CD4-positive, alpha-beta T cell treated with Interleukin-21 for 1 hour (primary cell): ENCODE results near the gene FOXRED1.
A peak's percentile ranks its signal among the peaks of the same experiment; 100 is the strongest.
"Not testable (repeated sequence)": the region's sequence is repeated elsewhere in the genome, so short reads cannot be mapped to it uniquely, and the experiment has no call there.

Experiments
- DNase-seq: peaks from one replicate; pipeline ENCODE4 v3.0.0-alpha.2; 2020

FOXRED1 gene

DNA sequence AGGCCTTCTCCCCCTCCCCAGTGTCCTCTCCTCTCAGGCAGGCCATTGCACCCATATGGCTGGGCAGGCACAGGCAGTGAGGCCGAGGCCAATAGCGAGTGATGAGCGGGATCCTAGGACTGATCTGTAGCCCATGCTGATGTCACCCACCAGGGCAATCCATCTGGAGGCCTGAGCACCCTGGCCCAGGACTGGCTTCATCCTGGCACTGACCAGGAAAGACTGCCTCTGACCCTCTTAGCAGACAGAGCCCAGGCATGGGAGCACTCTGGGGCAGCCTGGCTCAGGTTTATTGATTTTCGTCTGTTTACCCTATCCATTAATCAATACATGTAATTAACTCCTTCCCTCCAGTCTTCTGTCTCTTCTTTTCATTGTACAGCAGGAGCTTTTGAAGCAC lies 8.8 kb downstream of the FOXRED1 start:
- DNase-seq = no peak

DNA sequence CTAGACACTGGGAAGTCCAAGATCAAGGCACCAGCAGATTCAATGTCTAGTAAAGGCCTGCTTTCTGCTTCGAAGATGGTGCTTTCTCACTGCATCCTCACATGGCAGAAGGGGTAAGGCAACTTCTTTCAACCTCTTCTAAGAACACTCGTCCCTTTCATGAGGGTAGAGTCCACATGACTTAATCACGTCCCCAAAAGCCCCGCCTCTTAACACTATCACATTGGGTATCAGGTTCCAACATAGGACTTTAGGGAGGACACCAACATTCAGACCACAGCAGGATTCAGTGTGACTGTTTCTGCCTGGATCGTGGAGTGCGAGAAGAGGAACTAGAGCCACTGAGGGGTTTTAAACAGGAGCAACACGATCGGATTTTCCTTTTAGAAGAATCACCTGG lies 10.2 kb downstream of the FOXRED1 start:
- DNase-seq = no peak

DNA sequence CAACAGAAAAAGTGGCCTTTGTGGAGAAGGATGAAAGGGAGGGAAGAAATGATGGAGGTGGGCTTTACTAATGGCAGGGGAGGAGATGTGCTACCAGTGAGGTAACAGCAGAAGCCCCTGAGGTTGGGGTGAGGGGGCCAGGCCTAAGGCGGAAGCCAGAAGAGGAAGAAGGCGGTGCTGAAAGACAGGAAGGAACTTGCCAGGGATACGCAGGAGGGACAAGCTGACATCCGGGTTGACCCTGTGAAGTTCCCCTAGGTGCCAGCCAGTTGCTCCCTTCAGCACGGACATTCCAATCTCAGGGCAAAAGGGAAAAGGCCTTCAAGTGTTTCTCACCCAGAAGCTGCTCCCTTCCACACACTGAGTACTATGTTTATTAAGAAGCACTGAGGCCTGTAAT lies 11.6 kb downstream of the FOXRED1 start:
- no peak for DNase-seq

DNA sequence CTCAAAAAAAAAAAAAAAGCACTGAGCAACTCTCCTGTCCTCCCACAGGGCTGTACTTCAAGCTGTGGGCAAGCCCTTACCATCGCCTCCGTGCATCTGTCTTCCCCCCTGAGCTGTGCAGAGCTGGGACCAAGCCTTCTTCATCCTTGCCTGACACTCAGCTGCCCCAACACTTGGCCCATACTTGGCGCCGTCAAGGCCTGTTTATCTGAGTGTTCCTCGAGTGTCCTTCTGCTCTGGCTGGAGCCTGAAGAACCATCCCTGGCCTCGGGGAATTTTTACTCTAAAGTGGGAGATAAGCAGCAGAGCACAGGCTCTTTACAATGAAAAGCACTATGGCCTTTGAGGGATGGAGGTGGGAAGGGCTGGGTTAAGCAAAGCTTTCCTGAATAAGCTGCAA lies 12.3 kb downstream of the FOXRED1 start:
- no peak for DNase-seq

DNA sequence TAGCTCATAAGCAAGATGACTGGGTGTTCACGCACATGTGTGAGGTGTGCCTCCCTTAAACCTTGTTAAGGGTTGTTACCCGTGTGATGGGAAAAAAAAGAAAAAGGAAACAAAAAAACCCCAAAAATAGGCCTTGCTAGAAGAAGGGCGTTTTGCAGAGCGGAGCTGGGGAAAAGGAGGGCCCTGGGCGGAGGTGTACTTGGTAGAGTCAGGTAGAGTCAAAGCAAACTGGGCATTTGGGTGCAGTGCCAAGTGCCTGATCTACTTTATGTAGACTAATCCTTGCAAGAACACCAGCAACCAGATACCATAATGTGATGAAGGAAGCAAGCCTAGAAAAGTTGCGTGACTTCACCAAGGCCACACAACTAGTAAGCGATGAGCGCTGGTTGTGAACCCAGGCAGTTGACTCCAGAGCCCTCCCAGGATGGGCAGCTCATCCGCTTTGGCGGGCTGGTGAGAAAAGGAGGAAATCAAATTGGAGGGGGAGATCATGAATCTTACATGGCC lies 12.8 kb downstream of the FOXRED1 start:
- no peak for DNase-seq

DNA sequence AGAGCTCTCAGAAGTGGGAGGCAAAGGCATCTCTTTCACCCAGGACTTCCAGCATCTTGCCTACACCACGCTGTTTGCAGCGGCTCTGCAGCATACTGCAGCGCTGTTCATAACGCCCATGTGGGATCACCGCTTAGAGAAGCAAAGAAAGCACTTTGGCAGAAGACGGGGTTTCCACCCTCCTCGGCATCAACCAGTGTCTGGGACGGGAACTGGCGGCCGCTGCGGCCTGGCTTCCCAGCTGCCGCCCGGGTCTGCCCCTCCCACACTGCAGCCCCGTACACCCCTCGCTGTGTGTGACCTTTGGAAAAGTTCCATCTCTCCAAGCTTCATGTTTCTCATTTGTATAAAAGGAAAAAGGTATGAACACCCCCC lies 13.4 kb downstream of the FOXRED1 start:
- DNase-seq = peak; percentile 45

DNA sequence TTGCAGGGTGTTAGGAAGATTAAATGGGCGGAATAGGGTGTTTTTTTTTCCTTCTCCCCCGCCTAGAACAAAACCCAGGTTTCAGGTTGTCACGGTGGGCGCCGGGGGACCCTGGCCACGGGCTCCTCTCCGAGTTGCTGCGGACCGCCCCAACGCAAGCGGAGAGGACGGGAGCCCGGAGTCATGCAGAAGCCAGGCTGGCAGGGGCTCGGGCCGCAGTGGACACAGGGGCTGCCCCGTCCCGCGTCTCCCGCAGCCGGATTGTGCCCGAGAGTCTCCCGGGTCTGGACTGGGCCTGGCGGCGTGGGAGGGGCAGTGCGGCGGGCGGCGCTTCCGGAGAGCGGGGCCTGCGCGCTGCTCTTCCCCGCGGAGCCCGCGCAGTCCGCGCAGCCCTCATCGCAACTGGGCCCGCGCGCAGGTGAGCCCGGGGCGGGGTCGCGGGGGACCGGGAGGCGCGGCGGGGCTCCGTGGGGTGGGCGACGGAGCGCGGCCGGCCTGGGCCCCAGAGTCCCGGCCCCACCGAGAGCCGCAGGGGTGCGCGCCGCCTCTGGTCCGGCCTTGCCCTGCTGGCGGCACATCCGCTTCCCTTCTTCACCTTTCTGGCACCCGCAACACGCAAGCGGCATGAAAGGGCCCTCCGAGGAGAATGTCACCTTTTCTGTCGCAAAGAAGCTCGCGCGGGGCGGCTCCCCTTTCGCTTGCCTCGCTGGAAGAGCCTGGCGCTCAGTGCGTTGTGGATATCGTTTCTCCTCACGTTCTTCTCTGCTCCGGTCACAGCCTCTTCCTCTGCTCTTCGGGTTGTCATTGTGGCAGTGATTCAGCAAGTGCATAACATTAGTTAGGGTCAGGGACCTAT lies 14.0 kb downstream of the FOXRED1 start, which contains the start of gene TIRAP:
TIRAP (plus strand) TSS at position 358 of the 856 bp plus-strand sequence. CDS start 7,802 bp downstream, outside the sequence.
- DNase-seq = peak; percentile 66

DNA sequence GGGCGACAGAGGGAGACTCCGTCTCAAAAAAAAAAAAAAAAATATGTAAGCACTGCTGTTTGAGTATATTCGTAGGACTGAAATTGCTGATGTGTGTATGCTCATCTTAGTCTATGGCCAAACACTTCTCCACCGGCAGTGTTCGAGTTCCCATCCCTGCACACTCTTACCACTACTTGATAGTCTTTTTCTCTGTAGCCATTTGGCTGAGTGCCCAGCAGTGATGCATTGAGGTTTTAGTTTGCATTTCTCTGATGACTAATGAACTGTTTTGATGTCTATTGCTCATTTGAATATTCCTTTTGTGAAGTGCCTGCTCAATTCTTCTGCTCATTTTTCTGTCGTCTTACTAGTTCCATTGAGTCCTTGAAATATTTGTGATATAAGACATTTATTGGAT lies 15.9 kb downstream of the FOXRED1 start:
- peak; percentile 83 for DNase-seq

DNA sequence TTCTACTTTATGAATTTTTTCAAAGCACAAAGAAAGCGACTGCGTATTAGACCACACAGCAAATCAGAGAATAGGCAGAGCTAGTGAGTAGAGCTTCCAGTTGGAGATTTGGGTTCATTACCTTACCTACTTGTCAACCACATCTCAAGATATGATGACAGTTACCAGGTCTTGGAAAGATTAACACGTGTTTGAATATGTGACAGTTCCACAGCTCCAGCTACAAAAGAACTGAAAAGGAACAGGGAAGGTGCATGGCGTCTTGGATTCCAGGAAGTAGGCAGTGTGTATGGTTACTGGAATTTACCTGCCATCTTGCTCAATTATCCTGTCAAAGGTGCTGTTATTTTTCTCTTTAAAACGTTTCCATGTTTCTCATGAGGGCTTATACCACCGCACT lies 19.3 kb downstream of the FOXRED1 start:
- no peak for DNase-seq

DNA sequence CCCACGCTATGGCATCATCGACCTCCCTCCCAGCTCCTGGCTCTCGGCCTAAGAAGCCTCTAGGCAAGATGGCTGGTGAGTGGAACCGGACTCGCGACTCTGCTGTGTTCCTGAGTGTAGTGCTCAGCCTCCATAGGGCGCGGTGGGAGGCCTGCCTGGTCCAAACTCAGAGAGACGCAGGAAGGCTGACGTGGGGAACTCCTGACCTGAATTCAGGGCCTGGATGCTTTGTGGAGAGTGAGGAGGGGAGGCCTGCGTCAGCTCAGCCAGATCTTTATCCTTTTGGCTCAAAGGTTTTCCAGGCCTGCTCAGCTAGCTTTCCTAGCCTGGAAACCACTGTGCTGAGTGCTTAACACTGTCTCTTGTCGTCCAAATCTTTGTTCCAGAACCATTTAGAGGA lies 21.9 kb downstream of the FOXRED1 start:
- no peak for DNase-seq

DNA sequence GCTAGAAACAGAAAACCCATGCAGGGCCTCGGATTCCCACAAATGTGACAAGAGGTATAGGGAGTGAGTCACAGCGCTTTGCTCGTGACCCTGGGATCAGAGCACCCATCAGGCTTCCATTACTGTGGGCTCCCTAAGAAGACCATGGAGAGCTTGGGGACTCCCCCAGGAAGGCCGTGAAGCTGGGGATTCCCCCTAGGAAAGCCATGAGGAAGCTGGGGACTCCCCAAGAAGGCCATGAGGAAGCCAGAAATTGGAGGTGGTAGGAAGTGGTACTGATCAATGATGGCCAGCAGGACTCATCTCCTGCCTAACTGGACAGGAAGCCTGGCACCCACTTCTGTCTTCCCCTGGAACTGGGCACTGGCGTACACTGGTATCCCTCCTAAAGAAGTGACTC lies 24.8 kb downstream of the FOXRED1 start:
- no peak for DNase-seq

DNA sequence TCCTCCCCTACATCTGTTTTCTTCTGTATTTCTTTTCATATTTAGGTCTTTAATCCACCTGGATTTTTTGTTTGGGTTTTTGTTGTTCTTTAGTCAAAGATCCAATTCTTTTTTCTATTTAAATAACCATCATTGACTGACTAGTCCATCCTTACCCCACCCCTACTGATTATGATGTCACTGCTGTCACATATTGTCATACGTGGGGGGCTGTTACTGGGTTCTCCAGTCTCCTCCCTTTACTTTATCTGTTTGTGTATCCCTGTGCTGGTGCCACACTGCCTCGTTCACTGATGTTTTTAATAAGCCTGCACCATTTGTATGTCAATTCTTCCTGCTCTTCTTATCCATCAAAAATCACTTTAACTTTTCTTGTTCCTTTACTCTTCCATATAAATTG lies 28.1 kb downstream of the FOXRED1 start:
- no peak for DNase-seq

DNA sequence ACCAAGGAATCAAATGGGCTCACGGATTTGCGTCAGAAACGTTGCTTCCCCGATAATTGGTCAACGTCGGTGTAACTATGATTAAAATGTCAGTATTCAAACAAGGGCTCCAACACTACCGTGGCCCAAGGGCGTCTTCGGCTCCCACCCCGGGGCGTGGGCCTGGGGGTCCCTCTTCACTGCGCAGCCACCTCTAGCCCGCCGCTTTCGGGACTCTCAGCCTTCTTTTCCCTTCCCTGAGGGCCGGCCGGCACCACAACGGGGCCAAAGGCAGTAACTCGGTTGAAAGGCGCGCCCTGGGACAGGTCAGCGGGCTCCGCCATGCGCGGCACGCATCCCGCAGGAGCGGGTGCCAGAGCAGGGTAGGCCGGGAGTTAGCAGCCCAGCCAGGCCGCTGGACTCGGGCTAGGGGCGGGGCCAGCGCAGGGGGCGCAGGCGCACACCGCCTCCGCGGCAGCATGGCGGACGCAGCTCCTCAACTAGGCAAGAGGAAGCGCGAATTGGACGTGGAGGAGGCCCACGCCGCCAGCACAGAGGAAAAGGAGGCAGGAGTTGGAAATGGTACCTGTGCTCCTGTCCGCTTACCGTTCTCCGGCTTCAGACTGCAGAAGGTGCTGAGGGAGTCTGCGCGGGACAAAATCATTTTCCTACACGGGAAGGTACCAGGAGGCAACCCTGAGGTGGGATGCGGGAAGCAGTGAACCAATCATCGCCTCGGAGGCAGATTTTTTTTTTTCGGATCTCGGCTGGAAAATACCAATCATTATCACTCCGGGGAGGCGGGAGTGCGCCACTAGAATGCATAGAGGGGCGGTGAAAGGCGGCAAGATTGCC lies 34.9 kb downstream of the FOXRED1 start, which contains the start of gene DCPS:
DCPS (plus strand) TSS at position 438 of the 834 bp plus-strand sequence; CDS start at position 459, 21 bp downstream.
- DNase-seq = peak; percentile 88

DNA sequence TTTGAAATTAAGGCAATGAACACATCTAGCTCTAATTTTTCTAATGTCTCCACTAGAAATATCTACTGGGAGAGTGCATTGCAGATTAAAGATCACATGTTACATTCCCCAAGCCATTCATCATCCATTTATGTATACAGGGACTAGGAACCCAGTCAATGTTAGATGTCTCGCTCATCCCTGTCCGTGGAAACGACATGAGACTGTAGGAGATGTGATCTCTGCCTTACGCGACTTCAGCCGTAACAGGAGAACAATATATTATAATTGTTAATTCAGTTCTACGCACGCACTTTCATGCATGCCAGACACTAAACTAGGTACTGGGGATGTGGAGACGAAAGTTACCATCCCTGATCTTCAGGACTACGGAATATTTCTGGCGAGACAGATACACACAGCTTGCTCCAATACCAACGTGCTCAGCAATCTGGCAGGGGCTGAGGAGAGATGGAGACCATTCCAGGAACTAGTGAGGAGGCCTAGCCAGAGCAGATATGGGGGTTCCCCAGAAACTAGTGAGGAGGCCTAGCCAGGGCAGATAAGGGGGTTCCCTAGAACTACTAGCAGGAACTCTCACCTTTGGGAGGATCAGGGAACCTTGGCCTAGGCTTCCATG lies 35.6 kb downstream of the FOXRED1 start:
- peak; percentile 32 for DNase-seq

DNA sequence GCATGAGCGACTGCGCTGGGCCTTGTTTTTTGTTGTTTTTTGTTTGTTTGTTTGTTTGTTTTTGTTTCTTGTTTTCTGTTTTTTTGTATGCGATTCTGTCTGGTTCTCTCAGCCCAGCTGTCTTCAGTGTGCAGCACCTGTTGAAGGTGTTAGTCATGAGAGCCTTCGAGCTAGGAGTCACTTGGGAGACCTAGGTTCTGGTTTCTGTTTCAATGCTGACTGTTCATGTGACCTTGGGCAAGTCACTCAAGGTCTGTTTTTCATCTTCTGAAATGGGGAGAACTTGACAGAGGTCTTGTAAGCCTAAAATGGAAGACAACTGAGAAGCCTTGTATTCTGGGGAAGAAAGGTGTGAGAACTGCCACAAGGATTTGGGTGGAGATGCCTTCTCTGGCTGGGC lies 36.7 kb downstream of the FOXRED1 start:
- DNase-seq = peak; percentile 32

DNA sequence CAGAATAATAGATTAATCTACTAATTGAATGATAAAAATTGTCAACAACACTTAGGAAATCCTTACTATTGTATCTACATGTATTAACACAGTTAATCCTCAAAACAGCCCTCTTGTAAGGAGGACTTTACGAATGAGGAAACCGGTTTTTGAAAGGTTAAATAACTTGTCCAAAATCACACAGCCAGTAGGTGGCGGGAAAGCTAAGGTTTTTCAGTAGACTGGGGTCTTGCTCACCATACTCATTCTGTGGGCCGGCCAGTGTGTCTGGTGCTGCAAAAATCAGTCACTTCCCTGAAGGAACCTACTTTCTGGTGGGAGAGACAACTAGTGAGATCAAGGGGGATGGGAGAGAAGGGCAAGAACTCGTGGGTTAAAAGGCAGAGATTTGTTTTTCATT lies 38.8 kb downstream of the FOXRED1 start:
- DNase-seq = no peak

DNA sequence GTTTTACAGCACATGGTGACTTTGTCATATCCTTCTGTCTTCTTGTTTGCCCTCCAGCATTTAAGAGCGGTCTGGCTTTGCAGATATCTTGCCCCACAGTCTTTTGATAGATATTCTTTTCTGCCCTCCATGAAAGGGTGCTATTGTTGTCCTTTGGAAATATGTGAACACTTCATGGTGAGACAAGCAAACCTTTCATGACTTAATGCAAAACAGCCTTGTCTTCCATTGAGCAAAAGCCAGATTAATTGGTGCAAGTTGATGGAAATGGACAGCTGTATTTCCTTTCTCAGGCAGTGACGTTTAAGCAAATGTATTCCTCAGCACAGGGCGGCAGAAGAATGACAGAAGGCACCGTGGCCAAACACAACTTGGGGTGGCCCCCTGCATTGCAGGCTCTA lies 39.3 kb downstream of the FOXRED1 start:
- no peak for DNase-seq

DNA sequence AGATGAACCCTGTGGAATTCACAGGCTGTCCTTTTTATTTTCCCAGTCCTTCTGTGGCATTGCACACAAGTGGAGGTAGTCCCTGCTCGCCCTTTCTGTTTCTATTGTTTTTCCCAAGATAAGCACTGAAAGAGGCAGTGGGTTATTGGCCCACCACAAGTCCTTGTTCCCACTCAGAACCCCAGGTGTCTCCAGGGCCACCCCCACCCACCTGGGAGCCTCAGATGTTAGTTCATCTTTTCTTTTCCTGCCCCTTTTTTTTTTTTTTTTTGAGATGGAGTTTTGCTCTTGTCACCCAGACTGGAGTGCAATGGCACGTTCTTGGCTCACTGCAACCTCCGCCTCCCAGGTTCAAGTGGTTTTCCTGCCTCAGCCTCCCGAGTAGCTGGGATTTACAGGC lies 39.8 kb downstream of the FOXRED1 start:
- DNase-seq = not testable (repeated sequence)

DNA sequence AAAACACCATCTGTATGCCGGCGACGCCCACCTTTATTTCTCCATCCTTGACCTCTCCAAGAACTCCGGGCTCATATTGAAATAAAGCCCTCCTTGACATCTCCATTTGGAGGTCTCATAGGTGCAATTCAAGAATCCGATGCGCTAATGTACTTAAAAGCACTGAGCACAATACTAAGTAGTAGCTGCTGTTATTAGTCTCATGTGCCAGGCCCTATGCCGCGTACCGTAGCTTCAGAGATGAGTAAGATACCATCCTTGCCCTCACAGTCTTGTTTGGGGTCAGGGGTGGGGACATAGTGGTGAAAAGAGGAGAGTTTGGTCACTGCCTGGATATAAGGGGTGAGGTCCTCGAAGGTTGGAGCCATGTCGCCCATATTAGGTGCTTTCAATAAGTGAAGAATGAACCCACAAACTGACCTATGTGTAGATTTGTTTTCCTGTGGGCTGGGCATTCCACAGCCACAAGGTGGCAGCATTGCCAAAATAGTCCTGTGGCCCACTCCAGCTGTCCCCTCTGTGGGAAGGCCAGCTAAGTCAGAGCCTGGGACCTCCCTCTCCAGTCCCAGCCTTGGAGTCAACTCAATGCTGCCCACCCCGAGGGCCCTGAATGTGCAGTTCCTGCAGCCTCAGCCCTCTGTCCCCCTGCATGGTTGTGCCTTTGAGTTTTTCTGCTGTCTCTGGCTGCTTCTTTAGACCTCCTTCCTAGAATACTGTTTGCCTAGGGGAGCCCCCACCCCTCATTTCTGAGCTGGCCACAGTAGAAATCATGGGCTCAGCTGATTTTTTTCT lies 41.4 kb downstream of the FOXRED1 start:
- peak; percentile 65 for DNase-seq

DNA sequence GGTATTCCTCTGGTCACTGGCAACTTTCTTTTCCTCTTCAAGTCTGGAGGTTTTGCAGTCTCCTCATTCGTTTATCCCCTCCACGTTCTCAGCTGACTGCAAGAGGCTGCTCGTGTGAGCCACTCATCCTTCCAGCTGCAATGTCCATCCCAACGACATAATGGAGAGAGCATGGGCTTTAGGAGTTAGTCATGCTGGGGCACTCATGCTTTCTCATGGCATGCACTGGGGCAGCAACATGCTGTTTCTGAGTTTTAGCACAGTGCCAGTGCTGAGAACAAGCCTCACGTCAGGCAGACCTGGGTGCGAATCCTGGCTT lies 42.0 kb downstream of the FOXRED1 start:
- DNase-seq = no peak

DNA sequence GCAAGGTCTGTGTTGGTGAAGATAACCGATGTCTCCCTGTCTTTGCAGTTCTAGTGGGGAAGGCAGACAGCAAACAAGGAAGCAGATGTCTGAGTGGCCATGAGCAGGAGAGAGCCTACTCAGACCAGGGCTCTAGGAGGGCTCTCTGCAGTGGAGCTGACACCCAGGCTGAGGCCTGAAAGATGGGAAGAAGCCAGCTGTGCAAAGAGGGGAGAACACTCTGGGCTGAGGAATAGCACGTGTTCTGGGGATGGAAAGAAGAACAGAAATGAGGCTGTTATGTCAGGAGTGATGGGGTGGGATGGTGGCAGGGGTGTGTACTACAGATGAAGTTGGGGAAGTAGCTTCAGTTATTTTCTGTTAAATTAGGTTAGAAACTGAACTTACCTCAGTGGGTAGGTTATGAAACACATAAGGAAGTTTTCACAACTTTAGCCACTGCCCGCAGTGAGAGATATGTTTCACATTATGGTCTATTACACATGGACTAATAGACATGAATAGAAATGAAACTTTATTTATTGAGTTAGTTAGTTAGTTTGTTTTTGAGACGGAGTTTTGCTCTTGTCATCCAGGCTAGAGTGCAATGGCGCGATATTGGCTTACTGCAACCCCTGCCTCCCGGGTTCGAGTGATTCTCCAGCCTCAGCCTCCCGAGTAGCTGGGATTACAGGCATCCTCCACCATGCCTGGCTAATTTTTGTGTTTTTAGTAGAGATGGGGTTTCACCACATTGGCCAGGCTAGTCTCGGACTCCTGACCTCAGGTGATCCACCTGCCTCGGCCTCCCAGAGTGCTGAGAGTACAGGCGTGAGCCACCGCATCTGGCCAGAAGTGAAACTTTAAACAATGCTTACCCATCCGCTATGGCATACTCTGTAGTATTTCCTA lies 42.7 kb downstream of the FOXRED1 start:
- no peak for DNase-seq
